ENCODE data around the gene UBXN6.
A peak's percentile ranks its signal among the peaks of the same experiment; 100 is the strongest.

The UBXN6 gene

GRCh38 chr19:4455719-4456475, 1.7 kb downstream of the UBXN6 start:
- DNase-seq, result peak; percentile 84

GRCh38 chr19:4454747-4455718, 2.6 kb downstream of the UBXN6 start:
- peak; percentile 54 for DNase-seq

DNA sequence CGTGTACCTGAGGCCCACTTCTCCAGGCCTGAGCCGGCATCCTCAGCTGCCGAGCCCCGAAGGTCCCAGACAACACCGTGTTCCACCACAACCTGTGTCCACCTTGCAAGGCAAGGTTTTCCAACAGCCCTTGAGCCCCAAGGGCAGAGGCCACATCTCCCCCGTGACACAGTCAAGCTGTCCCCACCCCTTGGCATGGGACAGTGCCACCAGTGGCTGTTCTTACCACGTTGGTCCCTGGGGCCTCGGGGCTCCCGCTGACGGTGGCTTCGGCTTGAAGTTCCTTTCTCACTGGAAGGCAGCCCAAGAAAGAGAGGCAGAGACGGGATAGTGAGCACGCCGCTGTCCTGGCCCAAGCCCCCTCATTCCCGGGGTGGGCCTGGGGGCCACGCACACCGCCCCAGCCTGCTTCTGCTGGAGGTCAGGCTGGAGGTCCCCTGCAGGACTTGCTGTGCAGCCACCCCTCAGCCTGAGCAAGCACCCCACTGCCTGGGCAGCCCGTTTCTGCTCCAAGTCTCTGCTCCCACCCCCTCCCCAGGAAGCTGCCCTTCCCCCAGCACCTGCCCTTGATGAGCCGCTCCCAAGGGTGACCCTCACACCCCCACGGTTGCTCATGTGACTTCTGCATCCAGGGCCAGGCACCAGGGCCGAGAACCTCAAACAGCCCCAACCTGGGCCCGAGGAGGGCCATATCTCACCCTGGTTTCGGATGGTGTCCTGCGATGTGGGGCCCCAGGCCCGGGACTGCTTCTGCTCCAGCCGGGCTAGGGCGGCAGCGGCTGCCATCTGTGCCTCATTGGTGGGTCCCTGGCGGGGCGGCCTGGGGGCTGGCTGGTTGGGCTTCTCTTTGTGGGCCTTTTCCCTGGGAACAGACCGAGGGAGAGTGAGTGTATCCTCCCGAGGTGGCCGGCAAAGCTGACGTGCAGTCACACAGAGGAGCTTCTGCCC, 4.1 kb downstream of the UBXN6 start:
- no peak for DNase-seq

- peak; percentile 29 for DNase-seq
Measured at GRCh38 chr19:4452230-4452990, 5.2 kb downstream of the UBXN6 start.

DNA sequence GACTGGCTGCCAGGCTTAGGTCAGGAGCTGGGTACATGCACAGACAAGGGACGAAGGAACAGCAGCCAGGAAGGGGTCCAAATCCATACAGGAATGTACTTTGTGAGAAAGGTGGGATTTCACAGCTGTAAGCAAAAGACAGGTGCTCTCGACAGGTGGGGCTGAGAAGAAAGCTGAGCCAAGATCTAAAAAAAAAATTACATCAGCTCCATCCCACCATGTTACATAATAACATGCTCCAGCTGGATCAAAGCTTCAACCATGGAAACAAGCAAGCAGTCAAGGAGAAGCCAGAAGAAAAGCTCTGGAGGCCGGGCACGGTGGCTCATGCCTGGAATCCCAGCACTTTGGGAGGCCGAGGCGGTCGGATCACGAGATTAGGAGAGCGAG, 8.0 kb downstream of the UBXN6 start:
- peak; percentile 99 for DNase-seq

GRCh38 chr19:4449022-4449638, 8.5 kb downstream of the UBXN6 start:
- peak; percentile 99 for DNase-seq

GRCh38 chr19:4448147-4448985, 9.2 kb downstream of the UBXN6 start:
- no peak for DNase-seq

DNA sequence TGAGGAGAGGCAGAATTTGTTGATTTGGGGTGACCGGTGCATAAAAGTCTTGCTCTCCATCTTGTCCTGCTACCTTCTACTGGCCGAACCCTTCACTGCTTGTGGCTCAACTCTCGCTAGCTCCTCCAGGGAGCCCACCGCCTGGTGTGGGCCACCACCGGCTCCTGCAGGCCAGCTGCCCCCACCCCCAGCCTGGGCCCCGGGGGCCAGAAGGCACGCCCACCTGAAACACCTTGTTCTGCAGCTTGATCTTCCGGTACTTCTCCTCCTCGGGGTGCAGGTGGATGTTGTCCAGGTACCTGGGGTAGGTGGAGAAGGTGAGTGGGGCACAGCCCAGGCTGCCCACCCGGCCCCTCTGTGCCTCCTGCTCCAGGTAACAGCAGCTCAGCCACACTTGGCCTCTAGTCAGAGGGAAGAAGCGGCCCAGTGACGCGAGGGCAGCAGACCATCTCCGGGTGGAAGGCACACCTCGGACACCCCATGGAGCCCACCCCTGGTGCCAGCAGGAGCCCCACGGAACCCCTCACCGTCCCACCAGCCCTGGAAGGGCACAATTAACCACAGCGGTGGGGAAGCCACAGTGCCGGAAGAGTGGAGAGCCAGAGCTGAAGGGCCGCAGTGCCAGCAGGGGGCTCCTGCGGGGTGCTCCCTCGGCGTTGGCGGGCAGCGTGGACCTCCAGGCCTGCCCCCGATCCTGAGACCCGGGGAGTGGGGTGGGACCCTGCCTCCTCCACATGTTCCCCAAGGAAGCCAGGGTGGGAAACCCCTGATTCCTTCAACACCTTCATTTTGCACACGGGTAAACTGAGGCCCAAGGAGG, 10.1 kb downstream of the UBXN6 start:
- no peak for DNase-seq

DNA sequence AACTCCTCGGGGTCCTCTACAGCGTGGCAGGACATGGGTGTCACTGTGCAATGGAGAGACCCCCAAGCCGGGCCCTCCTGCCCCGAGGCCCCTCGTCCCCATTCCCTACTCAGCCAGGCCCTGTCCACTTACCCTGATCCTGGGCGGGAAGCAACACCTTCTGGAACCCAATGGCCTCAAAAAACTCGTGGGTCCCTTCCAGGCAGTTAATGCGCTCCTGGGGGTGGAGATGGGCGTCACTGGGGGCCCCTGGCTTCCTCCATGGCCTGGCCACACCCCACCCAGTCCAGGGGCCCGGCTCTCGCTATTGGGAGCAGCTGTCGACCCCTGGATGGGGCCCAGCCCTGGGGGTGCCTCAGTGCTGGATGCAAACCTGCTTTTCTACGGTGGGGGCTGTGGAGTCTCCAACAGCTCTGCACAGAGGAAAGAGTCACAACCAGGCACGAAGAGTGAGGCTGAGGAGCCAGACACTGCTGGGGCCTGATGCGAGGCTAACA, 10.8 kb downstream of the UBXN6 start:
- no peak for DNase-seq

- no peak for DNase-seq
Measured at GRCh38 chr19:4445963-4446703, 11.5 kb downstream of the UBXN6 start.

- no peak for DNase-seq
Measured at GRCh38 chr19:4444765-4445741, 12.5 kb downstream of the UBXN6 start.

GRCh38 chr19:4443966-4444764, 13.4 kb downstream of the UBXN6 start:
- DNase-seq, result no peak

DNA sequence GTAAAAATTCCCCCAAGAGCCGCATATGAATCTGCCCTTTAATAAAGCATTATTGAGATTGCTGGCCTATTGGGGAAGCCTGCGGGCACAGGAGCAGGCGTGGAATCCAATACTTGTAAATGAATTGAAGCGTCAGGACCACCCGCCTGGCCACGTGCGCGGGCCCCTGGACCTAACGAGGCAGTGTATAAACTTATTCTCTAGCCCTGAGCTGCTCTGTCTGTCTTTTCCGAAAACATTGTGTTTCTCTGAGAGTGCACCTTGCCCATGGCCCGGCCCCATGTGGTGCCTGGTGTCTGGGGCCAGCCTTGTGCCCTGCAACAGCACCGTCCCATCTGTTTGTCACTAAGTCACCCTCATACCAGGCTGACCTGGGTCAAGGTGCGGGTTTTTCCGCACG, 14.4 kb downstream of the UBXN6 start:
- no peak for DNase-seq

- DNase-seq, result no peak
Measured at GRCh38 chr19:4442819-4443146, 14.8 kb downstream of the UBXN6 start.

DNA sequence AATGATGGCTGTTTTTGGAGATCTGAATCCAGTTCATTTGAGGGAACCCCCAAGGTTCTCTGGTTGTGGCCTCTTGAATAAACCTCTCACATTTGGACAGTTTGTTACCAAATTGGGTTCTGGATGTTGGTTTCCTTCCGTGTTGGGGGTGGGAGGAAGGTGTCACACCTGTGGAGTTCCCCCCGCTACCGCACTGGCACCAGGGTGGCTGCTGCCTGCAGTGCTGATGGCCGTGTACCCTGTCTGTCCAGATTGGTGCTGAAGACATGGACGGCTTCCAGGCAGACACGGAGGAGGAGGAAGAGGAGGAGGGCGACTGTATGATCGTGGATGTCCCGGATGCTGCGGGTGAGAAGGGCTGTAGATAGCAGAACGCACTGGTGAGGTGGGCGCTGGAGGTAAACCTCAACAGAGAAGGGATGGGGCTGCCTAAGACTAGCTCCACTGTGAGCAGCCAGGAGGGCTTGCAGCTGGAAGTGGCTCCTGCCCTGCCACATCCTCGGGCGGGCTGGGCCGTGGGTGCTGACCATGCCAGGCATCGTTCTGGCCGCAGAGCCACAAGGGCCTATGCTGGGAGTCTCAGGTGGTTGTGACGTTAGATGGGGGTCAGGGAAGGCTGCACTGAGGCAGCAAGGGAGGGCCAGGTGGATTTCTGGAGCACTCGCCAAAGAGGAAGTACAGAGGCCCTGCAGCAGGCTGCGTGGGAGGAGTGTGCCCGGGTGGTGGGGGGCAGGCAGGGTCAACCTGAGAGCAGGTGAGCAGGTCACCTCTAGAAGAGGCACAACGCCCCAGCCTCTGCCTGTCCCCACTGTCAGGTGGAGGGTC, 15.4 kb downstream of the UBXN6 start:
- DNase-seq, result no peak

DNA sequence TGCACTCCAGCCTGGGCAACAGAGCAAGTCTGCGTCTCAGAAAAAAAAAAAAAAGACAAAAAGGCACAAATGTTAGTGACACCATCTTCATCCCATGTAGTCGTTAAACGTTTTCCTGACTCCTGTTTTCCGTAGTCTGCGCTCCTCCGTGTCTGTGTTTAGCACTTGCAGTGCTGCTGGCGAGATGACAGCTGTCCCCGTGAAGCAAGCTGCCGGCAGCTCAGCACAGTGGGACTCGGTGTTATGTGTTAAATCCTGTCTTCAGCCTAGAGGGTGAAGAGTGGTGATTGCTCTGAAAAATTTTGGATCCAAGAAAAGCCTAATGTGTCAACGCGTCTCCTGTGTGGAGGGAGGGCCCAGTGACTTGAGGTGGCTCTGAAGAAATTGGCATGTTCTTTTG, 18.4 kb downstream of the UBXN6 start:
- DNase-seq, result no peak

Measured in NCI-H2171 treated with DMSO at 0.1 percent for 48 hours (cell line).